Measurements from ENCODE around the gene SNX15.

Gene SNX15

GRCh38 chr11:65058419-65059054 is 31.3 kb downstream of the SNX15 start, which contains the start of gene NAALADL1:
NAALADL1 (minus strand) TSS chr11:65058553; CDS start chr11:65058521, 32 bp downstream.
- DNase-seq = no peak

GRCh38 chr11:65059523-65059922 is 32.3 kb downstream of the SNX15 start:
- no peak for DNase-seq

- no peak for DNase-seq
Observed at GRCh38 chr11:65059959-65060824, 33.0 kb downstream of the SNX15 start.

GRCh38 chr11:65060913-65061408 is 33.7 kb downstream of the SNX15 start:
- no peak for DNase-seq

- no peak for DNase-seq
Observed at GRCh38 chr11:65063532-65063931, 36.3 kb downstream of the SNX15 start.

GRCh38 chr11:65064847-65065240 is 37.6 kb downstream of the SNX15 start:
- no peak for DNase-seq

- DNase-seq = no peak
Observed at GRCh38 chr11:65065851-65066250, 38.6 kb downstream of the SNX15 start.

GRCh38 chr11:65066315-65066714 is 39.1 kb downstream of the SNX15 start:
- no peak for DNase-seq

GRCh38 chr11:65066805-65067291 is 39.6 kb downstream of the SNX15 start:
- no peak for DNase-seq

- DNase-seq = no peak
Observed at GRCh38 chr11:65067446-65067845, 40.2 kb downstream of the SNX15 start.

- DNase-seq = peak; percentile 29
Observed at GRCh38 chr11:65069217-65069616, 42.0 kb downstream of the SNX15 start.

- no peak for DNase-seq
Observed at GRCh38 chr11:65071907-65072630, 44.8 kb downstream of the SNX15 start.

GRCh38 chr11:65072631-65072966 is 45.4 kb downstream of the SNX15 start:
- DNase-seq = no peak

- DNase-seq = no peak
Observed at GRCh38 chr11:65077451-65077850, 50.2 kb downstream of the SNX15 start.

GRCh38 chr11:65078151-65078550 is 50.9 kb downstream of the SNX15 start:
- DNase-seq = peak; percentile 65

- DNase-seq = no peak
Observed at GRCh38 chr11:65078786-65079342, 51.6 kb downstream of the SNX15 start.

GRCh38 chr11:65083134-65083833 is 56.0 kb downstream of the SNX15 start:
- DNase-seq = no peak

- DNase-seq = peak; percentile 97
Observed at GRCh38 chr11:65083834-65084597, 56.8 kb downstream of the SNX15 start, which contains the start of the genes CDCA5 and ZFPL1. CDCA5 (minus strand) TSS chr11:65084040; CDS start chr11:65083978, 62 bp downstream. ZFPL1 (plus strand) TSS chr11:65084222; CDS start chr11:65084699, 477 bp downstream.

- no peak for DNase-seq
Observed at GRCh38 chr11:65084598-65085375, 57.5 kb downstream of the SNX15 start.

GRCh38 chr11:65085446-65085845 is 58.2 kb downstream of the SNX15 start:
- DNase-seq = no peak

All from activated CD4-positive, alpha-beta T cell treated with anti-CD3 and anti-CD28 coated beads, Interleukin-2, amount 50 U/mL, for 16 hours (primary cell).